Urinary bladder (tissue), 4 donors: ENCODE measurements around the gene ORMDL2. TPM values are rescaled to one million over a fixed set of nuclear protein-coding genes. Genes with fewer than 3 reads are reported as not detected.

ENCODE experiments used
- DNase-seq: peaks from one replicate; pipeline ENCODE4 v3.0.0-alpha.2; 2015; ENCODE audit errors: extremely low spot score
- H3K27ac ChIP-seq: one replicate; pipeline ENCODE4 v1.5.1; 2013; ENCODE audit warnings: low read depth, mild to moderate bottlenecking, moderate library complexity
- H3K36me3 ChIP-seq: one replicate; pipeline ENCODE4 v1.6.1; 2013; ENCODE audit warnings: mild to moderate bottlenecking, moderate library complexity; ENCODE audit not compliant: insufficient read depth
- H3K4me1 ChIP-seq: one replicate; pipeline ENCODE4 v1.6.1; 2013; ENCODE audit warnings: mild to moderate bottlenecking, moderate library complexity; ENCODE audit not compliant: insufficient read depth
- H3K4me3 ChIP-seq: one replicate; pipeline ENCODE4 v1.5.1; 2013; ENCODE audit warnings: low read depth, low read length
- WGBS: extraction: QIAGEN DNeasy Blood & Tissue Kit; methylation state at CpG from one replicate; pipeline ENCODE4 v1.1.7; 2013; 5-methylcytosine and 5-hydroxymethylcytosine counted together
- polyA plus RNA-seq: library from polyadenylated mRNA; stranded (reverse); fragments of 200-250 nt; gene quantifications from one replicate; pipeline ENCODE4 v1.2.3, GENCODE V29; 2013
- total RNA-seq: library from RNA; depleted of rRNA; stranded (reverse); fragments of >200 nt; gene quantifications from one replicate; pipeline ENCODE4 v1.2.3, GENCODE V29; 2014
- donor health status: healthy with polysubstance abuse.
- donor health status: healthy.

Gene ORMDL2
- total RNA-seq, result 8.4 TPM
- 37.3 TPM for polyA plus RNA-seq

GRCh38 chr12:55817345-55818139, at the start of gene ORMDL2, which contains the start of gene SARNP:
ORMDL2 (plus strand) TSS chr12:55818041; CDS start chr12:55819000, 959 bp downstream.
SARNP (minus strand) TSS chr12:55817724; CDS start chr12:55817701, 23 bp downstream.
- peak within 1 kb of the TSS; percentile 81 for H3K27ac ChIP-seq
- DNase-seq, result peak; percentile 100
- under 1% methylated on average over 38 of the region's 38 CpGs for whole genome bisulfite sequencing
- H3K4me3 ChIP-seq, result peak within 1 kb of the TSS; percentile 54
- peaks cover 3% of the 10 kb centered on the region for H3K36me3 ChIP-seq
- no peaks in the 10 kb centered on the region for H3K4me1 ChIP-seq

GRCh38 chr12:55771736-55772135, 46.1 kb upstream of the ORMDL2 start:
- no peak for DNase-seq
- H3K36me3 ChIP-seq, result peaks cover 4% of the 10 kb centered on the region
- no peak overlapping the region for H3K27ac ChIP-seq
- H3K4me3 ChIP-seq, result no peak overlapping the region
- 64% methylated on average over 6 of the region's 6 CpGs for WGBS
- H3K4me1 ChIP-seq, result no peaks in the 10 kb centered on the region

GRCh38 chr12:55777856-55778255, 40.0 kb upstream of the ORMDL2 start:
- H3K4me3 ChIP-seq, result no peak overlapping the region
- DNase-seq, result no peak
- peaks cover 2% of the 10 kb centered on the region for H3K36me3 ChIP-seq
- whole genome bisulfite sequencing, result 96% methylated on average over 3 of the region's 3 CpGs
- no peaks in the 10 kb centered on the region for H3K4me1 ChIP-seq
- H3K27ac ChIP-seq, result no peak overlapping the region

GRCh38 chr12:55780685-55781084, 37.2 kb upstream of the ORMDL2 start:
- Histone ChIP-seq H3K27ac (no peak overlapping the region), H3K4me1 (no peaks in the 10 kb centered on the region), H3K36me3 (peaks cover 5% of the 10 kb centered on the region), H3K4me3 (no peak overlapping the region)
- no peak for DNase-seq
- 59% methylated on average over 2 of the region's 2 CpGs for WGBS

GRCh38 chr12:55788546-55788945, 29.3 kb upstream of the ORMDL2 start:
- Histone ChIP-seq H3K36me3 (peaks cover 8% of the 10 kb centered on the region), H3K4me1 (no peaks in the 10 kb centered on the region), H3K27ac (no peak overlapping the region), H3K4me3 (no peak overlapping the region)
- 94% methylated on average over 7 of the region's 7 CpGs for WGBS
- DNase-seq, result no peak

GRCh38 chr12:55789171-55789570, 28.7 kb upstream of the ORMDL2 start:
- Histone ChIP-seq H3K4me3 (no peak overlapping the region), H3K27ac (no peak overlapping the region), H3K36me3 (peaks cover 8% of the 10 kb centered on the region), H3K4me1 (no peaks in the 10 kb centered on the region)
- no peak for DNase-seq
- 89% methylated on average over 2 of the region's 2 CpGs for WGBS

- Histone ChIP-seq H3K27ac (no peak overlapping the region), H3K36me3 (peaks cover 8% of the 10 kb centered on the region), H3K4me1 (no peaks in the 10 kb centered on the region), H3K4me3 (no peak overlapping the region)
- 94% methylated on average over 4 of the region's 4 CpGs for WGBS
- DNase-seq, result no peak
These were observed 27.9 kb upstream of the ORMDL2 start for GRCh38 chr12:55789893-55790292.

GRCh38 chr12:55795950-55796349, 21.9 kb upstream of the ORMDL2 start:
- H3K4me3 ChIP-seq, result no peak overlapping the region
- H3K4me1 ChIP-seq, result no peaks in the 10 kb centered on the region
- no peak for DNase-seq
- no peak overlapping the region for H3K27ac ChIP-seq
- H3K36me3 ChIP-seq, result peaks cover 5% of the 10 kb centered on the region

- H3K27ac ChIP-seq, result no peak overlapping the region
- H3K4me1 ChIP-seq, result no peaks in the 10 kb centered on the region
- DNase-seq, result peak; percentile 21
- H3K4me3 ChIP-seq, result no peak overlapping the region
- 43% methylated on average over 5 of the region's 5 CpGs for WGBS
- peaks cover 5% of the 10 kb centered on the region for H3K36me3 ChIP-seq
These were observed 20.8 kb upstream of the ORMDL2 start for GRCh38 chr12:55797068-55797467.

- H3K4me1 ChIP-seq, result no peaks in the 10 kb centered on the region
- 74% methylated on average over 4 of the region's 4 CpGs for WGBS
- no peak for DNase-seq
- H3K4me3 ChIP-seq, result no peak overlapping the region
- peaks cover 5% of the 10 kb centered on the region for H3K36me3 ChIP-seq
- no peak overlapping the region for H3K27ac ChIP-seq
These were observed 20.3 kb upstream of the ORMDL2 start for GRCh38 chr12:55797550-55797949.

- H3K4me1 ChIP-seq, result no peaks in the 10 kb centered on the region
- H3K4me3 ChIP-seq, result no peak overlapping the region
- DNase-seq, result no peak
- H3K36me3 ChIP-seq, result no peaks in the 10 kb centered on the region
- 91% methylated on average over 8 of the region's 8 CpGs for WGBS
- H3K27ac ChIP-seq, result no peak overlapping the region
These were observed 10.9 kb upstream of the ORMDL2 start for GRCh38 chr12:55806982-55807381.

- no peak overlapping the region for H3K4me3 ChIP-seq
- WGBS, result 85% methylated on average over 5 of the region's 5 CpGs
- no peaks in the 10 kb centered on the region for H3K4me1 ChIP-seq
These were observed 8.6 kb upstream of the ORMDL2 start for GRCh38 chr12:55809274-55809673.

GRCh38 chr12:55812088-55812487, 5.8 kb upstream of the ORMDL2 start:
- Histone ChIP-seq H3K4me3 (no peak overlapping the region), H3K36me3 (no peaks in the 10 kb centered on the region), H3K4me1 (no peaks in the 10 kb centered on the region), H3K27ac (no peak overlapping the region)
- no peak for DNase-seq
- WGBS, result 33% methylated on average over 1 of the region's 1 CpG

More at GRCh38 chr12:55809274-55809673, 8.6 kb upstream of the ORMDL2 start:
- H3K27ac ChIP-seq, result no peak overlapping the region
- no peak for DNase-seq
- no peaks in the 10 kb centered on the region for H3K36me3 ChIP-seq

GRCh38 chr12:55814257-55814656, 3.6 kb upstream of the ORMDL2 start:
- Histone ChIP-seq H3K27ac (no peak overlapping the region), H3K4me1 (no peaks in the 10 kb centered on the region), H3K36me3 (no peaks in the 10 kb centered on the region), H3K4me3 (no peak overlapping the region)
- no peak for DNase-seq
